ENCODE results near the gene NELFE.
"Not testable (repeated sequence)": the region's sequence is repeated elsewhere in the genome, so short reads cannot be mapped to it uniquely, and the experiment has no call there.

NELFE gene

GRCh38 chr6:31919624-31920303, 39.0 kb downstream of the NELFE start:
- no peak for DNase-seq (ENCODE audit: low spot score)

GRCh38 chr6:31918069-31918720, 40.6 kb downstream of the NELFE start:
- no peak for DNase-seq (ENCODE audit: low spot score)

GRCh38 chr6:31915756-31916155, 43.0 kb downstream of the NELFE start:
- no peak for DNase-seq (ENCODE audit: low spot score)

- DNase-seq (ENCODE audit: low spot score) = no peak
Measured at GRCh38 chr6:31915351-31915750, 43.4 kb downstream of the NELFE start.

- DNase-seq (ENCODE audit: low spot score) = no peak
Measured at GRCh38 chr6:31911826-31912585, 46.8 kb downstream of the NELFE start.

GRCh38 chr6:31909298-31909697, 49.5 kb downstream of the NELFE start:
- not testable (repeated sequence) for DNase-seq (ENCODE audit: low spot score)

- DNase-seq (ENCODE audit: low spot score) = no peak
Measured at GRCh38 chr6:31908791-31909190, 50.0 kb downstream of the NELFE start.

- DNase-seq (ENCODE audit: low spot score) = not testable (repeated sequence)
Measured at GRCh38 chr6:31908255-31908654, 50.5 kb downstream of the NELFE start.

- DNase-seq (ENCODE audit: low spot score) = no peak
Measured at GRCh38 chr6:31907158-31907813, 51.5 kb downstream of the NELFE start.

- not testable (repeated sequence) for DNase-seq (ENCODE audit: low spot score)
Measured at GRCh38 chr6:31906727-31907126, 52.0 kb downstream of the NELFE start.

GRCh38 chr6:31906122-31906521, 52.6 kb downstream of the NELFE start:
- DNase-seq (ENCODE audit: low spot score) = no peak

- no peak for DNase-seq (ENCODE audit: low spot score)
Measured at GRCh38 chr6:31905041-31905440, 53.7 kb downstream of the NELFE start.

GRCh38 chr6:31903957-31904356, 54.8 kb downstream of the NELFE start:
- DNase-seq (ENCODE audit: low spot score) = no peak

Measured in SW480 (cell line).